NB4 (cell line): ENCODE data around the gene POLR2I.

Experiments used
- POLR2A ChIP-seq: IDR thresholded peaks from 2 replicates; pipeline ENCODE4 v1.6.1; 2011; ENCODE audit warnings: mild to moderate bottlenecking; ENCODE audit not compliant: insufficient read length; ENCODE audit errors: extremely low read depth
- TF ChIP-seq, protein P1 (sequence below): IDR thresholded peaks from one replicate; pipeline ENCODE4 v1.5.1; 2012; ENCODE audit warnings: low read depth, low read length
- TF ChIP-seq, protein P2 (sequence below): IDR thresholded peaks from 2 replicates; pipeline ENCODE4 v1.6.1; 2011; ENCODE audit warnings: low read depth, low read length

DNA sequence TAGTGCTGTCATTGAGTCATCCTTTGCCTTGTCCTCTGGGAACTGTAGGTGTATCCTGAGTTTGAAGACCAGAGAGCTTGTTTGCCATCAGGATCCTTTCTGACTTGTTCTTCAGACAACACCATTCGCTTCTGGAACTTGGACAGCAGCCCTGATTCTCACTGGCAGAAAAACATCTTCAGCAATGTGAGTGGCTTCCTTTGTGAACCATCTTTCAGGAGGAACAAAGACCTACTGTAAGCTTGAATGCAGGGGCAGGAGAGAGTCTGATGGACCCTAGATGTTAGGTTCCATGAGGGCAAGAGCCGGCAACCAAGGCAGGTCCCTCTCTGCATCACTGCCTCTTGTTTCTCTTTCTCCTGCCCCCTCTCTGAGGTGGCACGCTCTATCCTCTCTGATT is 33.3 kb downstream of the POLR2I start:
- no peak for TF ChIP-seq POLR2A
- TF ChIP-seq, protein P1, sequence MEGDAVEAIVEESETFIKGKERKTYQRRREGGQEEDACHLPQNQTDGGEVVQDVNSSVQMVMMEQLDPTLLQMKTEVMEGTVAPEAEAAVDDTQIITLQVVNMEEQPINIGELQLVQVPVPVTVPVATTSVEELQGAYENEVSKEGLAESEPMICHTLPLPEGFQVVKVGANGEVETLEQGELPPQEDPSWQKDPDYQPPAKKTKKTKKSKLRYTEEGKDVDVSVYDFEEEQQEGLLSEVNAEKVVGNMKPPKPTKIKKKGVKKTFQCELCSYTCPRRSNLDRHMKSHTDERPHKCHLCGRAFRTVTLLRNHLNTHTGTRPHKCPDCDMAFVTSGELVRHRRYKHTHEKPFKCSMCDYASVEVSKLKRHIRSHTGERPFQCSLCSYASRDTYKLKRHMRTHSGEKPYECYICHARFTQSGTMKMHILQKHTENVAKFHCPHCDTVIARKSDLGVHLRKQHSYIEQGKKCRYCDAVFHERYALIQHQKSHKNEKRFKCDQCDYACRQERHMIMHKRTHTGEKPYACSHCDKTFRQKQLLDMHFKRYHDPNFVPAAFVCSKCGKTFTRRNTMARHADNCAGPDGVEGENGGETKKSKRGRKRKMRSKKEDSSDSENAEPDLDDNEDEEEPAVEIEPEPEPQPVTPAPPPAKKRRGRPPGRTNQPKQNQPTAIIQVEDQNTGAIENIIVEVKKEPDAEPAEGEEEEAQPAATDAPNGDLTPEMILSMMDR: no peak
- TF ChIP-seq, protein P2, sequence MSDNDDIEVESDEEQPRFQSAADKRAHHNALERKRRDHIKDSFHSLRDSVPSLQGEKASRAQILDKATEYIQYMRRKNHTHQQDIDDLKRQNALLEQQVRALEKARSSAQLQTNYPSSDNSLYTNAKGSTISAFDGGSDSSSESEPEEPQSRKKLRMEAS: no peak
